Measurements from ENCODE around the gene LIFR. TPM values are rescaled to one million over a fixed set of nuclear protein-coding genes. Genes with fewer than 3 reads are reported as not detected.

LIFR gene
- total RNA-seq, 1 experiment from 2014 or later = 3.7 TPM

- peak; percentile 97 for DNase-seq (ENCODE audit: unreplicated experiment)
- intact Hi-C loops (cut with micrococcal nuclease) = no loop called here
- CTCF ChIA-PET = interaction anchor here (0.6 to 3.6 kb wide), 5 partner anchors 10 to 343 kb away, joined by 3 to 20 read pairs (median 5); no protein-coding TSS in a partner anchor
- Mint-ChIP-seq H3K9me3 (ENCODE audit: unreplicated experiment) (no peaks in the 10 kb centered on the region), H3K27ac (ENCODE audit: low read depth, unreplicated experiment) (no peak overlapping the region), H3K27me3 (ENCODE audit: insufficient read depth, unreplicated experiment) (no peaks in the 10 kb centered on the region), H3K36me3 (ENCODE audit: insufficient read depth, unreplicated experiment) (no peaks in the 10 kb centered on the region), H3K4me3 (ENCODE audit: unreplicated experiment) (no peak overlapping the region), H3K4me1 (ENCODE audit: insufficient read depth, unreplicated experiment) (peaks cover 21% of the 10 kb centered on the region)
- POLR2A ChIA-PET = interaction anchor here (0.7 to 2.2 kb wide), 5 partner anchors 20 to 343 kb away, joined by 3 to 13 read pairs (median 3); no protein-coding TSS in a partner anchor
- TF ChIP-seq CTCF (IDR thresholded peaks at IDR 0.05; ENCODE audit: unreplicated experiment) = no peak
- BruUV-seq (replicated peaks) = no TSS peak
These were observed 89.8 kb downstream of the LIFR start for GRCh38 chr5:38466424-38467189.

- intact Hi-C loops (cut with micrococcal nuclease) = no loop called here
- POLR2A ChIA-PET = interaction anchor here (0.7 to 1.1 kb wide), 3 partner anchors 10 to 344 kb away, joined by 3 read pairs; no protein-coding TSS in a partner anchor
These were observed 90.6 kb downstream of the LIFR start for GRCh38 chr5:38465702-38466423.

GRCh38 chr5:38465061-38465460 lies 91.4 kb downstream of the LIFR start:
- POLR2A ChIA-PET = interaction anchor here (0.6 to 3.3 kb wide), 4 partner anchors 9 to 85 kb away, joined by 3 to 18 read pairs (median 4); no protein-coding TSS in a partner anchor
- CTCF ChIA-PET = interaction anchor here (0.5 to 3.6 kb wide), 6 partner anchors 24 to 344 kb away, joined by 3 to 20 read pairs (median 5); no protein-coding TSS in a partner anchor
- no TSS peak for BruUV-seq (replicated peaks)
- TF ChIP-seq CTCF (IDR thresholded peaks at IDR 0.05; ENCODE audit: unreplicated experiment) = no peak
- no peaks in the 10 kb centered on the region for H3K9me3 Mint-ChIP-seq (ENCODE audit: unreplicated experiment)
- peaks cover 21% of the 10 kb centered on the region for H3K4me1 Mint-ChIP-seq (ENCODE audit: insufficient read depth, unreplicated experiment)
- no peaks in the 10 kb centered on the region for H3K27me3 Mint-ChIP-seq (ENCODE audit: insufficient read depth, unreplicated experiment)
- intact Hi-C loops (cut with micrococcal nuclease) = no loop called here
- no peak overlapping the region for H3K4me3 Mint-ChIP-seq (ENCODE audit: unreplicated experiment)
- no peaks in the 10 kb centered on the region for H3K36me3 Mint-ChIP-seq (ENCODE audit: insufficient read depth, unreplicated experiment)
- peak; percentile 46 for DNase-seq (ENCODE audit: unreplicated experiment)
- H3K27ac Mint-ChIP-seq (ENCODE audit: low read depth, unreplicated experiment) = no peak overlapping the region

More at GRCh38 chr5:38465702-38466423, 90.6 kb downstream of the LIFR start:
- BruUV-seq (replicated peaks) = no TSS peak
- Mint-ChIP-seq H3K4me3 (ENCODE audit: unreplicated experiment) (no peak overlapping the region), H3K27ac (ENCODE audit: low read depth, unreplicated experiment) (no peak overlapping the region), H3K27me3 (ENCODE audit: insufficient read depth, unreplicated experiment) (no peaks in the 10 kb centered on the region), H3K4me1 (ENCODE audit: insufficient read depth, unreplicated experiment) (peaks cover 21% of the 10 kb centered on the region), H3K9me3 (ENCODE audit: unreplicated experiment) (no peaks in the 10 kb centered on the region), H3K36me3 (ENCODE audit: insufficient read depth, unreplicated experiment) (no peaks in the 10 kb centered on the region)
- CTCF ChIA-PET = interaction anchor here (0.5 to 3.6 kb wide), 4 partner anchors 24 to 344 kb away, joined by 3 to 20 read pairs (median 4); no protein-coding TSS in a partner anchor
- no peak for DNase-seq (ENCODE audit: unreplicated experiment)
- no peak for TF ChIP-seq CTCF (IDR thresholded peaks at IDR 0.05; ENCODE audit: unreplicated experiment)

Measured in MCF 10A (cell line).